ENCODE data around the gene NDUFV1. TPM values are rescaled to one million over a fixed set of nuclear protein-coding genes. Genes with fewer than 3 reads are reported as not detected.
A peak's percentile ranks its signal among the peaks of the same experiment; 100 is the strongest.
"Not testable (repeated sequence)": the region's sequence is repeated elsewhere in the genome, so short reads cannot be mapped to it uniquely, and the experiment has no call there.

Gene NDUFV1
- total RNA-seq, 1 donor = 116 TPM

GRCh38 chr11:67635231-67635521, 28.4 kb downstream of the NDUFV1 start:
- H3K4me3 ChIP-seq (ENCODE audit: low read depth, low read length) = no peak overlapping the region
- no peak for DNase-seq (ENCODE audit: low read depth)
- TF ChIP-seq CTCF (IDR thresholded peaks at IDR 0.05; ENCODE audit: insufficient read depth, low read length) = no peak

DNA sequence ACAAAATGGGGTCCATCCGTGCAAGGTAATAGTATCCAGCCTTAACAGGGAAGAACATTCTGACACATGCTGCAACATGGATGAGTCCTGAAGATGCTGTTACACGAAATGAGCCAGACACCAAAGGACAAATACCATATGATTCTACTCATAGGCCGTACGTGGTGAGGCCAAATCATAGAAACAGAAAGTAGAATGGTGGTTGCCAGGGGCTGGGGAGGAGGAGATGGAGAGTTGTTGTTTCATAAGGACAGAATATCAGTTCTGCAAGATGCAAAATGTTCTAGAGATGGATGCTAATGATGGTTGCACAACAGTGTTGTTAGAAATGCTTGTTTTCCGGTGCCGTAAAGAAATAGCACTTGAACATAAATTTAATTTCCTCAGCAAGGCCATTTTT, 30.2 kb downstream of the NDUFV1 start:
- DNase-seq (ENCODE audit: low read depth) = no peak
- no peak for TF ChIP-seq CTCF (IDR thresholded peaks at IDR 0.05; ENCODE audit: insufficient read depth, low read length)
- no peak overlapping the region for H3K4me3 ChIP-seq (ENCODE audit: low read depth, low read length)

DNA sequence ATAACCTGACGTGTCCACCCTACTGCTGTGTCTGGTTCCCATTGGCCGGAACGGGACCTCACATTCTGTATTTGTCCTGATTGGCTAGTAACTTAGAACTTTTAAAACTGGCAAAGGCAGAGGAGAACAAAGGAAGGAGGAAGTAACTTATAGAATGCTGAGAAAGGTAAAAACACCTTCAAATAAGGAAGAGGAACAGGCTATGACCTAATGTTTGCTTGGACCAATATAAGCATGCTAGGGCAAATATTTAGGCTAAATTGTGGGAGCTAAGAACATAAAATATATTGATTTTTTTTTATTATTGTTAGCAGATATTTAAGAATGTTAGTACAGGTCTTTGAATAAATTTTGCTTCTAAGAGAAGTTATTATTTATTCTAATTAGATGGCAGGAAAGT, 30.7 kb downstream of the NDUFV1 start:
- not testable (repeated sequence) for H3K4me3 ChIP-seq (ENCODE audit: low read depth, low read length); DNase-seq (ENCODE audit: low read depth)

GRCh38 chr11:67638535-67639437, 32.0 kb downstream of the NDUFV1 start:
- TF ChIP-seq CTCF (IDR thresholded peaks at IDR 0.05; ENCODE audit: insufficient read depth, low read length) = no peak
- no peak overlapping the region for H3K4me3 ChIP-seq (ENCODE audit: low read depth, low read length)
- DNase-seq (ENCODE audit: low read depth) = no peak

DNA sequence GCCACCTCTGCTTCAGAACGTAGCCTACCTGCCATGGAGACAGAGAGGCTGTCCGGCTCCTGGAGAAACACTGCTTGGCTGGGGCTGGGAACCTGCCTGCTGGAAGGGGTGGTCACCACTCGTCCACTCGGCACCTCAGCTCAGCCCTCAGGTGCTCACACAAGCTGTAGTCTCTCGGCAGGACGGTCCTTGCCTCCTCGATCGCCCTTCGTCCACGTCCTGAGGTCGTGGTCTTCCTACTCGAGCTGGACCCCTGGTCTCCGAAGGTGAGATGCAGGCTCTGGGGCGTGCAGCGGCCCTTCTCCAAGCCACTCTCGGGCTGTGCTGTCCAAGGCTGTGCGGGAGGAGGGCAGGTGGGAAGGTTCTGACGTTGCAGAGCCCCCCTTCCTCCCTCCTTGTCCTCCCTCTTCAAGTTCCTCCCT, 32.7 kb downstream of the NDUFV1 start, which contains the start of gene TBX10:
Gene TBX10 (minus strand): TSS at position 326 of the 422 bp plus-strand sequence. CDS start 291 bp downstream, at position 35.
- TF ChIP-seq CTCF (IDR thresholded peaks at IDR 0.05; ENCODE audit: insufficient read depth, low read length) = no peak
- DNase-seq (ENCODE audit: low read depth) = no peak
- no peak within 1 kb of the TSS for H3K4me3 ChIP-seq (ENCODE audit: low read depth, low read length)

DNA sequence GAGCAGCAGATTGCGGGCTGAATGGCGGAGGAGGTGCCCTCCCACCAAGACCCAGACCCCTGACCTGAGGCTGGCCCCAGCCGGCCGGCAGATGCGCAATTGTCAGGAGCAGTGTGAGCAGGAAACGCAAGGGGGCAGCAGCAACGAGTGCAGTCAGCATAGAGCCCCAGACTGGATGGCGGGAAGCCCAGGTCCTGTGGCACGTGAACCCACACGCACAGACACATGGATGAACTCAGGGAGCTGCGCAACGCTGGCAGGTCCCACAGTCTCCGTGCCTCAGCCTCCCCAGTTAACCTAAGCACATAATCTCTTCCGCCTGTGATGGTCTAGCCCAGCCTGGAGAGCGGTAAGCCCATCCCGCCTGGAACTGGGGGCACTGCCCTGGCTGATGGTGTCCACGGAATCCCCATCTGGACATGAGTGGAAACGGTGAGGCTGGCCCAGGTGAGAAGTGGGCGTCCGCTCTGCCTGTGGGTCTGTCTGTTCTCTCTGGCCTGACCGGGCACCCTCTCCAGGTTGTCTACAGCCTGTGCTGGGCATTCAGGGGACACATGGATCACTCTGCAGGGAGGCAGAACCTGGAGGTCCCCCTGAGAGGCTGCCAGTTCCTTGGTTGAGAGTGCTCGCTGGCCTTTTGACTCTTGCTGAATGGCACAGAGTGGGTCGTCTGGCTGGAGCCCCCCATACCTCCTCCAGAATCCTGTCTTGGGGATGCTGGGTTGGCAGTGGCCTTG, 33.5 kb downstream of the NDUFV1 start:
- no peak overlapping the region for H3K4me3 ChIP-seq (ENCODE audit: low read depth, low read length)
- peak; percentile 58 for DNase-seq (ENCODE audit: low read depth)
- TF ChIP-seq CTCF (IDR thresholded peaks at IDR 0.05; ENCODE audit: insufficient read depth, low read length) = peak; percentile 75

DNA sequence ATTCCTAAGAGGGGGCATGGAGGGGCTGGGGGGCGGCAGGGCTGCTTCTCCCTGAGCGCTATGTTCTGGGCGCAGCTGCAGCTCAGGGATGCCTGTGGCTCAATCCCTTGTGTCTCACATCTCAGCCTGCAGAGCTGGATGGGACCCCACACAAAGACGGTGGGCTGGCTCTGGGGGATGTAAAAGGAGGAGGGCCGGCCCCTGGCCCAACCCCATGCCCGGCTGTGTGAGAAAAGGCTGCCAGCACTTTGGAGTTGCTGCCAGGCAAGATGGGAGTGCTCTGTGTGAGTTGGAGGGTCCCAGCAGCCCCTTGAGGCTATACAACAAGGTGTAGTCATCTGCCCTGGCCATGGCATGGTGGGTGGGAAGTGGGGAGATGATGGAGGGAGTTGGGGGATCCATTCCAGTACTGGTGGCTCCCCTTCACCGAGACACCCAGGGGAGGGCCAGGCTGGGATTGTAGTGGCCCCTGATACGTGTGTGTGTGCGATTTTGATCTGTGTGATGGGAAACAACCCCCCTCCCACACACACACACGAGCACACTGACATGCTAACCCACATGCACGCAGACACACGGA, 34.1 kb downstream of the NDUFV1 start:
- no peak for DNase-seq (ENCODE audit: low read depth)
- no peak overlapping the region for H3K4me3 ChIP-seq (ENCODE audit: low read depth, low read length)
- TF ChIP-seq CTCF (IDR thresholded peaks at IDR 0.05; ENCODE audit: insufficient read depth, low read length) = no peak
